K562 (cell line): Measurements from ENCODE around the gene ZNF148. TPM values are rescaled to one million over a fixed set of nuclear protein-coding genes. Genes with fewer than 3 reads are reported as not detected.

Experiments
- ATAC-seq: fragments of 200-7000 bp; cut with Tn5 transposase; 3 replicates; pipeline ENCODE4 v1.9.1; 2020; ENCODE audit warnings: moderate library complexity
- BruUV-seq: library from RNA; stranded (reverse); fragments of 400-500 nt; replicated peaks from 2 replicates; lab custom pipeline; 2021; lab: Mats Ljungman, UMichigan
- CTCF ChIA-PET: fragments of 300-600 bp; formaldehyde crosslinking; extraction: SDS; loops from one replicate; lab custom pipeline; 2021; ENCODE audit warnings: low intra/inter-chr PET ratio; lab: Yijun Ruan, JAX
- POLR2A ChIA-PET: fragments of 300-600, 350-650 bp; sonication (Branson Sonifier 250); formaldehyde crosslinking; extraction: SDS; loops from one replicate; lab custom pipeline; 2021; ENCODE audit warnings: antibody characterized with exemption, inconsistent platforms; lab: Yijun Ruan, JAX
- DNase-seq, 4 experiments: peaks; one replicate each; pipeline versions ENCODE4 v3.0.0 to v3.0.0-alpha.2; 2011 to 2018; ENCODE audit warnings: low spot score in 3 of 4, mixed read lengths in 3 of 4; ENCODE audit errors: extremely low read depth in 1 of 4
- FAIRE-seq: peaks from 2 replicates; lab custom pipeline; 2011; peaks lifted over from hg19 to GRCh38; lab: Jason Lieb, UNC
- H2AFZ ChIP-seq: 2 replicates; pipeline ENCODE4 v1.6.0; 2011; ENCODE audit warnings: low read depth, low read length, control low read depth, inconsistent platforms
- H3K27ac ChIP-seq: fragments of 200-600 bp; 3 replicates; pipeline ENCODE4 v1.8.0; 2011; ENCODE audit warnings: low read depth, mild to moderate bottlenecking, control low read depth, inconsistent platforms, low read length, moderate library complexity, mixed read lengths; ENCODE audit errors: extremely low read depth
- H3K27me3 ChIP-seq, 2 experiments: fragments of 300-600 bp in 1 of 2; 2 replicates in 1 of 2; 3 replicates in 1 of 2; pipeline versions ENCODE4 v1.6.0 to v1.8.0; 2011; ENCODE audit warnings: inconsistent platforms in 2 of 2, low read length in 2 of 2, mild to moderate bottlenecking in 1 of 2, mixed read lengths in 1 of 2, moderate library complexity in 1 of 2; ENCODE audit not compliant: control insufficient read depth in 2 of 2, insufficient read depth in 2 of 2
- H3K36me3 ChIP-seq: fragments of 300-600 bp; 3 replicates; pipeline ENCODE4 v1.8.0; 2011; ENCODE audit warnings: mild to moderate bottlenecking, low read length, inconsistent platforms; ENCODE audit not compliant: control insufficient read depth, insufficient read depth
- H3K4me1 ChIP-seq, 2 experiments: fragments of 200-600 bp in 1 of 2; replicated peaks in 1 of 2; 2 replicates in 1 of 2; 3 replicates in 1 of 2; pipeline versions ENCODE4 v1.5.1 to v1.8.0; 2011; ENCODE audit warnings: inconsistent platforms in 2 of 2, low read length in 2 of 2, mild to moderate bottlenecking in 1 of 2, mixed read lengths in 1 of 2, moderate library complexity in 1 of 2; ENCODE audit not compliant: control insufficient read depth in 2 of 2, insufficient read depth in 2 of 2
- H3K4me2 ChIP-seq: 2 replicates; pipeline ENCODE4 v1.6.1; 2011; ENCODE audit warnings: low read length, control low read depth, inconsistent platforms, mixed read lengths; ENCODE audit not compliant: insufficient read depth
- H3K4me3 ChIP-seq: fragments of 200-600 bp; sonication (generic), shearing (Covaris generic); 2 replicates; pipeline ENCODE4 v1.5.1; 2016; ENCODE audit warnings: control low read depth, inconsistent platforms
- H3K79me2 ChIP-seq: fragments of 200-600 bp; 3 replicates; pipeline ENCODE4 v1.8.0; 2011; ENCODE audit warnings: low read length, inconsistent platforms; ENCODE audit not compliant: control insufficient read depth, insufficient read depth
- H3K9ac ChIP-seq, 2 experiments: 2 replicates each; pipeline versions ENCODE4 v1.6.0 to v1.6.1; 2011; ENCODE audit warnings: low read depth in 2 of 2, low read length in 2 of 2, control low read depth in 1 of 2, inconsistent platforms in 1 of 2, mild to moderate bottlenecking in 1 of 2, mixed read lengths in 1 of 2; ENCODE audit not compliant: insufficient read depth in 1 of 2
- H3K9me1 ChIP-seq: one replicate; pipeline ENCODE4 v1.6.0; 2011; ENCODE audit warnings: inconsistent platforms, mild to moderate bottlenecking, low read length, moderate library complexity; ENCODE audit not compliant: control insufficient read depth, insufficient read depth
- H3K9me3 ChIP-seq: replicated peaks from 2 replicates; pipeline ENCODE4 v1.5.1; 2011; ENCODE audit warnings: low read depth, low read length, inconsistent platforms; ENCODE audit not compliant: control insufficient read depth, insufficient read depth
- H4K20me1 ChIP-seq: replicated peaks from 2 replicates; pipeline ENCODE4 v1.6.1; 2011; ENCODE audit warnings: low read length, inconsistent platforms, mixed read lengths; ENCODE audit not compliant: control insufficient read depth, insufficient read depth
- BRF1 ChIP-seq: IDR thresholded peaks from 3 replicates; pipeline ENCODE4 v1.6.1; 2011; ENCODE audit warnings: borderline replicate concordance, mild to moderate bottlenecking; ENCODE audit not compliant: insufficient read length; ENCODE audit errors: extremely low read depth
- DMBX1 ChIP-seq: fragments of 250-450 bp; sonication (Bioruptor Pico); IDR thresholded peaks from 2 replicates; pipeline ENCODE4 v1.8.0; 2022; ENCODE audit warnings: inconsistent platforms, mild to moderate bottlenecking, moderate library complexity, borderline replicate concordance
- EGR1 ChIP-seq: fragments of 450-650 bp; conservative IDR thresholded peaks from 2 replicates; pipeline ENCODE4 v1.6.1; 2017; ENCODE audit warnings: mild to moderate bottlenecking
- KAT2B ChIP-seq: IDR thresholded peaks from one replicate; pipeline ENCODE4 v1.6.1; 2012; ENCODE audit warnings: low read depth, mild to moderate bottlenecking, control low read depth, inconsistent platforms, low read length, moderate library complexity
- KAT8 ChIP-seq: fragments of 450-650 bp; IDR thresholded peaks from 2 replicates; pipeline ENCODE4 v1.6.1; 2016; ENCODE audit warnings: low read depth, mild to moderate bottlenecking
- KDM2B ChIP-seq: fragments of 250-450 bp; sonication (Bioruptor Pico); IDR thresholded peaks from 2 replicates; pipeline ENCODE4 v1.8.0; 2021; ENCODE audit warnings: mild to moderate bottlenecking, moderate library complexity
- NCOA6 ChIP-seq: fragments of 450-650 bp; IDR thresholded peaks from 2 replicates; pipeline ENCODE4 v1.6.1; 2017; ENCODE audit warnings: mild to moderate bottlenecking
- NELFE ChIP-seq: IDR thresholded peaks from 2 replicates; pipeline ENCODE4 v1.6.1; 2011; ENCODE audit warnings: mild to moderate bottlenecking; ENCODE audit not compliant: insufficient read depth, insufficient read length
- RHOXF2B ChIP-seq: fragments of 250-450 bp; sonication (Bioruptor Pico); conservative IDR thresholded peaks from 2 replicates; pipeline ENCODE4 v1.5.1; 2021
- RNF2 ChIP-seq: sonication (generic); IDR thresholded peaks from 2 replicates; pipeline ENCODE4 v1.6.1; 2016
- TAF9B ChIP-seq: fragments of 450-650 bp; IDR thresholded peaks from 2 replicates; pipeline ENCODE4 v1.6.1; 2018; ENCODE audit warnings: mild to moderate bottlenecking; ENCODE audit not compliant: partially characterized antibody
- ZNF197 ChIP-seq: fragments of 200-800 bp; sonication (Bioruptor generic); IDR thresholded peaks from 2 replicates; pipeline ENCODE4 v1.6.1; 2016; ENCODE audit warnings: low read depth, missing genetic modification characterization, missing compliant biosample characterization
- ZNF384 ChIP-seq: IDR thresholded peaks from 2 replicates; pipeline ENCODE4 v1.6.1; 2012; ENCODE audit warnings: low read depth, low read length, improper control_type of control experiment
- WGBS: fragments of 100-300 bp; shearing (Covaris generic); methylation state at CpG from one replicate; pipeline ENCODE4 v1.1.6; 2016; ENCODE audit warnings: low coverage, mixed read lengths; ENCODE audit not compliant: insufficient coverage; ENCODE audit errors: missing lambda C conversion rate; 5-methylcytosine and 5-hydroxymethylcytosine counted together
- in situ Hi-C: fragments of 300-500 bp; cut with MboI; formaldehyde crosslinking; loops from 4 replicates; pipeline ENCODE4 v1.15.0; 2018; ENCODE audit warnings: inconsistent platforms, mixed read lengths
- intact Hi-C: fragments of 100-400 bp; cut with micrococcal nuclease; formaldehyde crosslinking; loops from 2 replicates; pipeline ENCODE4 v1.14.2; 2022
- polyA plus RNA-seq, 8 experiments: library from polyadenylated mRNA; depleted of rRNA in 4 of 8; stranded (reverse) in 5 of 8; unstranded in 3 of 8; fragments of >200 nt; fragmentation: Nextera tagmentation in 2 of 8; fragmentation: Illumina TruSeq in 1 of 8; extraction: Ambion mirVana in 2 of 8; extraction: Trizol in 1 of 8; gene quantifications; 2 replicates each; pipeline versions ENCODE4 v1.2.1 to v1.2.3, GENCODE V29; 2011 to 2014; ENCODE audit warnings: inconsistent platforms in 1 of 8, missing spikeins in 1 of 8
- total RNA-seq, 7 experiments: library from RNA; depleted of rRNA in 6 of 7; stranded (reverse); fragments of >200 nt in 6 of 7; fragmentation: Illumina TruSeq in 2 of 7; extraction: Trizol in 2 of 7; gene quantifications; 2 replicates each; pipeline versions ENCODE4 v1.2.1 to v1.2.3, GENCODE V29; 2011 to 2021; ENCODE audit warnings: low replicate concordance in 1 of 7
- TF ChIP-seq, protein P1 (sequence below): fragments of 450-650 bp; IDR thresholded peaks from 2 replicates; pipeline ENCODE4 v1.6.1; 2016

The ZNF148 gene
- total and polyA plus RNA-seq, 9 of the 15 experiments (the other 6 are each of a cell fraction or from before 2014, with no cell fraction given) = 2.7 to 15.1 (median 8.3) TPM

DNA sequence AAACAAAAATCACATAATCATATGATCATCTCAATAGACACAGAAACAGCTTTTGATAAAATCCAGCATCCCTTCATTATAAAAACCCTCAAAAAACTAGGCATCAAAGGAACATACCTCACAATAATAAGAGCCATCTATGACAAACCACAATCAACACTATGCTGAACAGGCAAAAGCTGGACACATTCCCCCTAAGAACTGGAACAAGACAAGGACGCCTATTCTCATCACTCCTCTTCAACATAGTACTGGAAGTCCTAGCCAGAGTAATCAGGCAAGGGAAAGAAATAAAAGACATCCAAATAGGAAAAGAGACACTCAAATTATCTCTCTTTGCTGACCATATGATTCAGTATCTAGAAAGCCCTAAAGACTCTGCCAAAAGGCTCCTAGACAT lies 107.7 kb downstream of the ZNF148 start:
- Histone ChIP-seq H3K4me3 (no peak overlapping the region), H3K4me2 (no peak overlapping the region), H3K27ac (no peak overlapping the region), H3K9me3 (no peaks in the 10 kb centered on the region), H4K20me1 (no peaks in the 10 kb centered on the region), H2AFZ (no peak overlapping the region), H3K27me3 (no peaks in the 10 kb centered on the region), H3K4me1 (no peaks in the 10 kb centered on the region; a peak in 1 of 5 replicates), H3K36me3 (0 out of 3 replicates have a peak, but pooled peaks cover 6% of the 10 kb centered on the region), H3K79me2 (no peaks in the 10 kb centered on the region), H3K9me1 (no peaks in the 10 kb centered on the region), H3K9ac (no peak overlapping the region)
- BruUV-seq = no TSS peak
- WGBS = 60% methylated on average over 1 of the region's 1 CpG
- ATAC-seq (no peak), FAIRE-seq (no peak), DNase-seq (no peak)
- in situ Hi-C loops = no loop called here
- ChIA-PET POLR2A (no interaction called here), CTCF (no interaction called here)
- TF ChIP-seq ZNF197 (no peak), KAT2B (no peak), DMBX1 (CRISPR knock-in tag) (no peak), ZNF384 (no peak), RNF2 (no peak), RHOXF2B (CRISPR knock-in tag) (no peak), KAT8 (no peak), BRF1 (no peak), NCOA6 (no peak), EGR1 (no peak), KDM2B (CRISPR knock-in tag) (no peak), NELFE (no peak), TAF9B (no peak)
- TF ChIP-seq, protein P1, sequence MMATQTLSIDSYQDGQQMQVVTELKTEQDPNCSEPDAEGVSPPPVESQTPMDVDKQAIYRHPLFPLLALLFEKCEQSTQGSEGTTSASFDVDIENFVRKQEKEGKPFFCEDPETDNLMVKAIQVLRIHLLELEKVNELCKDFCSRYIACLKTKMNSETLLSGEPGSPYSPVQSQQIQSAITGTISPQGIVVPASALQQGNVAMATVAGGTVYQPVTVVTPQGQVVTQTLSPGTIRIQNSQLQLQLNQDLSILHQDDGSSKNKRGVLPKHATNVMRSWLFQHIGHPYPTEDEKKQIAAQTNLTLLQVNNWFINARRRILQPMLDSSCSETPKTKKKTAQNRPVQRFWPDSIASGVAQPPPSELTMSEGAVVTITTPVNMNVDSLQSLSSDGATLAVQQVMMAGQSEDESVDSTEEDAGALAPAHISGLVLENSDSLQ = no peak
- intact Hi-C loops = no loop called here
